Smooth muscle cell (in vitro differentiated cells): ENCODE data around the gene NCAPD2. TPM values are rescaled to one million over a fixed set of nuclear protein-coding genes. Genes with fewer than 3 reads are reported as not detected.
A peak's percentile ranks its signal among the peaks of the same experiment; 100 is the strongest.

Experiments
- DNase-seq: peaks from one replicate; lab custom pipeline; 2025; ENCODE audit not compliant: unreplicated experiment; lab: John Stamatoyannopoulos, UW
- H2AFZ ChIP-seq: fragments of 200-600 bp; sonication (generic); 2 replicates; pipeline ENCODE4 v1.6.0; 2016; ENCODE audit warnings: antibody characterized with exemption, low read depth, mild to moderate bottlenecking
- H3F3A ChIP-seq: fragments of 200-600 bp; sonication (generic); 2 replicates; pipeline ENCODE4 v1.6.0; 2017; ENCODE audit warnings: antibody characterized with exemption, low read depth
- H3K27ac ChIP-seq: fragments of 200-600 bp; sonication (generic); 2 replicates; pipeline ENCODE4 v1.5.1; 2016; ENCODE audit warnings: low read depth, mild to moderate bottlenecking
- H3K27me3 ChIP-seq: fragments of 200-600 bp; sonication (generic); 2 replicates; pipeline ENCODE4 v1.6.1; 2016; ENCODE audit warnings: low read depth, mild to moderate bottlenecking
- H3K36me3 ChIP-seq: fragments of 200-600 bp; sonication (generic); 2 replicates; pipeline ENCODE4 v1.5.1; 2016; ENCODE audit warnings: low read depth
- H3K4me1 ChIP-seq: fragments of 200-600 bp; sonication (generic); 2 replicates; pipeline ENCODE4 v1.5.1; 2016; ENCODE audit warnings: low read depth
- H3K4me2 ChIP-seq: fragments of 200-600 bp; sonication (generic); 2 replicates; pipeline ENCODE4 v1.6.0; 2016; ENCODE audit warnings: mild to moderate bottlenecking
- H3K4me3 ChIP-seq: fragments of 200-600 bp; sonication (generic); 2 replicates; pipeline ENCODE4 v1.5.1; 2016; ENCODE audit warnings: mild to moderate bottlenecking
- H3K79me2 ChIP-seq: fragments of 200-600 bp; sonication (generic); 2 replicates; pipeline ENCODE4 v1.6.0; 2016; ENCODE audit warnings: low read depth, mild to moderate bottlenecking
- H3K9ac ChIP-seq: fragments of 200-600 bp; sonication (generic); 2 replicates; pipeline ENCODE4 v1.6.0; 2016; ENCODE audit warnings: low read depth
- H3K9me3 ChIP-seq: fragments of 200-600 bp; sonication (generic); replicated peaks from 2 replicates; pipeline ENCODE4 v1.5.1; 2016; ENCODE audit warnings: low read depth
- H4K20me1 ChIP-seq: fragments of 200-600 bp; sonication (generic); 2 replicates; pipeline ENCODE4 v1.6.0; 2016; ENCODE audit warnings: low read depth
- WGBS: methylation state at CpG from one replicate; pipeline ENCODE4 v1.1.7; 2016; ENCODE audit warnings: low lambda C conversion rate; 5-methylcytosine and 5-hydroxymethylcytosine counted together
- polyA plus RNA-seq: library from polyadenylated mRNA; unstranded; fragments of >200 nt; fragmentation: Nextera tagmentation; extraction: Ambion mirVana; gene quantifications from 2 replicates; pipeline ENCODE4 v1.2.1, GENCODE V29; 2016
- total RNA-seq: library from RNA; depleted of rRNA; stranded (reverse); fragments of >200 nt; gene quantifications from 2 replicates; pipeline ENCODE4 v1.2.3, GENCODE V29; 2014
- TF ChIP-seq, protein P1 (sequence below): fragments of 200-600 bp; sonication (generic); IDR thresholded peaks from 2 replicates; pipeline ENCODE4 v1.5.1; 2017; ENCODE audit warnings: borderline replicate concordance, mild to moderate bottlenecking, antibody characterized with exemption; ENCODE audit not compliant: insufficient read depth, poor library complexity, severe bottlenecking

NCAPD2 gene, protein sequence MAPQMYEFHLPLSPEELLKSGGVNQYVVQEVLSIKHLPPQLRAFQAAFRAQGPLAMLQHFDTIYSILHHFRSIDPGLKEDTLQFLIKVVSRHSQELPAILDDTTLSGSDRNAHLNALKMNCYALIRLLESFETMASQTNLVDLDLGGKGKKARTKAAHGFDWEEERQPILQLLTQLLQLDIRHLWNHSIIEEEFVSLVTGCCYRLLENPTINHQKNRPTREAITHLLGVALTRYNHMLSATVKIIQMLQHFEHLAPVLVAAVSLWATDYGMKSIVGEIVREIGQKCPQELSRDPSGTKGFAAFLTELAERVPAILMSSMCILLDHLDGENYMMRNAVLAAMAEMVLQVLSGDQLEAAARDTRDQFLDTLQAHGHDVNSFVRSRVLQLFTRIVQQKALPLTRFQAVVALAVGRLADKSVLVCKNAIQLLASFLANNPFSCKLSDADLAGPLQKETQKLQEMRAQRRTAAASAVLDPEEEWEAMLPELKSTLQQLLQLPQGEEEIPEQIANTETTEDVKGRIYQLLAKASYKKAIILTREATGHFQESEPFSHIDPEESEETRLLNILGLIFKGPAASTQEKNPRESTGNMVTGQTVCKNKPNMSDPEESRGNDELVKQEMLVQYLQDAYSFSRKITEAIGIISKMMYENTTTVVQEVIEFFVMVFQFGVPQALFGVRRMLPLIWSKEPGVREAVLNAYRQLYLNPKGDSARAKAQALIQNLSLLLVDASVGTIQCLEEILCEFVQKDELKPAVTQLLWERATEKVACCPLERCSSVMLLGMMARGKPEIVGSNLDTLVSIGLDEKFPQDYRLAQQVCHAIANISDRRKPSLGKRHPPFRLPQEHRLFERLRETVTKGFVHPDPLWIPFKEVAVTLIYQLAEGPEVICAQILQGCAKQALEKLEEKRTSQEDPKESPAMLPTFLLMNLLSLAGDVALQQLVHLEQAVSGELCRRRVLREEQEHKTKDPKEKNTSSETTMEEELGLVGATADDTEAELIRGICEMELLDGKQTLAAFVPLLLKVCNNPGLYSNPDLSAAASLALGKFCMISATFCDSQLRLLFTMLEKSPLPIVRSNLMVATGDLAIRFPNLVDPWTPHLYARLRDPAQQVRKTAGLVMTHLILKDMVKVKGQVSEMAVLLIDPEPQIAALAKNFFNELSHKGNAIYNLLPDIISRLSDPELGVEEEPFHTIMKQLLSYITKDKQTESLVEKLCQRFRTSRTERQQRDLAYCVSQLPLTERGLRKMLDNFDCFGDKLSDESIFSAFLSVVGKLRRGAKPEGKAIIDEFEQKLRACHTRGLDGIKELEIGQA (N-terminal part only)
- total RNA-seq (22.7 and 78.9 TPM in 2 replicates), polyA plus RNA-seq (17.6 and 21.5 TPM in 2 replicates)

DNA sequence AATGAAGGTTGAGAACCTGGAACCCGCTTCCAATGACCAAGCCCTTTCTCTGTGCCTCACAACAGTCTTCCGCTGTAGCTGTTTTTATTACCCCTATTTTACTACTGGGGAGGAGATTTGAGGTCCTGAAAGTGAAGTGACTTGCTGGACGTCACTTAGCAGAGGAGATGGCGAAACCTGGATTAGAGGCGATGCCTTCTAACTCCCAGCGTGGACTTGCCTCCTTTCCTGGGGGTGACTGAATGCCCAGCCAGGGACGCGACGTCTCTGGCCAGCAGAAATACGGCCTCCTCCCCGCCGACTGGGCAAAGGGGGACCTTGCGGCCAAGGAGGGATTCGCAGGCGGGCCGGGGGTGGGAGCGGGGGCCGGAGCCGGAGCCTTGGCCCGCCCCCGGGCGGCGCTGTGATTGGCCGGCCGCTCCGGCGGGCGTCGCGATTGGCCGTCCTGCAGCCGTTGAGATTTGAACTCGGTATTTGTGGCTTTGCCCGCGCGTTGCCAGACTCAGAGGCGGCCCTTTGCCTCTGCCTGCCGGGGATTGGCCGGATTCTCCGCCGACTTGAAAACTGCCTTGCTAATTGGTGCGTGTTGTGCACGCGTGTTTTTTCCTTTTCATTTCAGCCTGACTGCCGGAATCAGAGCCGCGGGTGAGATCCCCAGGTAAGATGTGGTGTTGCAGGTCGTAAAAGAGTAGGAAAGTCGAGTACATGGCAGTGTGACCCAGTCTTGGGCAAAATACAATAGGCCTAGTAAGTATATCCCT is at the start of gene NCAPD2:
NCAPD2 (plus strand) TSS at position 606 of the 761 bp plus-strand sequence. CDS start 997 bp downstream, outside the sequence.
- peaks cover 21% of the 10 kb centered on the region for H3K4me1 ChIP-seq
- peaks cover 35% of the 10 kb centered on the region for H3K79me2 ChIP-seq
- H3K36me3 ChIP-seq, result no peaks in the 10 kb centered on the region
- H3K4me3 ChIP-seq, result peak within 1 kb of the TSS; percentile 74
- peak within 1 kb of the TSS; percentile 94 for H3K9ac ChIP-seq
- peaks cover 6% of the 10 kb centered on the region for H4K20me1 ChIP-seq
- no peaks in the 10 kb centered on the region for H3K27me3 ChIP-seq
- no peaks in the 10 kb centered on the region for H3K9me3 ChIP-seq
- TF ChIP-seq, protein P1, sequence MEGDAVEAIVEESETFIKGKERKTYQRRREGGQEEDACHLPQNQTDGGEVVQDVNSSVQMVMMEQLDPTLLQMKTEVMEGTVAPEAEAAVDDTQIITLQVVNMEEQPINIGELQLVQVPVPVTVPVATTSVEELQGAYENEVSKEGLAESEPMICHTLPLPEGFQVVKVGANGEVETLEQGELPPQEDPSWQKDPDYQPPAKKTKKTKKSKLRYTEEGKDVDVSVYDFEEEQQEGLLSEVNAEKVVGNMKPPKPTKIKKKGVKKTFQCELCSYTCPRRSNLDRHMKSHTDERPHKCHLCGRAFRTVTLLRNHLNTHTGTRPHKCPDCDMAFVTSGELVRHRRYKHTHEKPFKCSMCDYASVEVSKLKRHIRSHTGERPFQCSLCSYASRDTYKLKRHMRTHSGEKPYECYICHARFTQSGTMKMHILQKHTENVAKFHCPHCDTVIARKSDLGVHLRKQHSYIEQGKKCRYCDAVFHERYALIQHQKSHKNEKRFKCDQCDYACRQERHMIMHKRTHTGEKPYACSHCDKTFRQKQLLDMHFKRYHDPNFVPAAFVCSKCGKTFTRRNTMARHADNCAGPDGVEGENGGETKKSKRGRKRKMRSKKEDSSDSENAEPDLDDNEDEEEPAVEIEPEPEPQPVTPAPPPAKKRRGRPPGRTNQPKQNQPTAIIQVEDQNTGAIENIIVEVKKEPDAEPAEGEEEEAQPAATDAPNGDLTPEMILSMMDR, result no peak
- peak within 1 kb of the TSS; percentile 84 for H3K4me2 ChIP-seq
- under 1% methylated on average over 37 of the region's 49 CpGs for WGBS
- peak; percentile 81 for DNase-seq
- peak within 1 kb of the TSS; percentile 95 for H3K27ac ChIP-seq
- H2AFZ ChIP-seq, result peak within 1 kb of the TSS; percentile 88
- peaks cover 4% of the 10 kb centered on the region for H3F3A ChIP-seq

DNA sequence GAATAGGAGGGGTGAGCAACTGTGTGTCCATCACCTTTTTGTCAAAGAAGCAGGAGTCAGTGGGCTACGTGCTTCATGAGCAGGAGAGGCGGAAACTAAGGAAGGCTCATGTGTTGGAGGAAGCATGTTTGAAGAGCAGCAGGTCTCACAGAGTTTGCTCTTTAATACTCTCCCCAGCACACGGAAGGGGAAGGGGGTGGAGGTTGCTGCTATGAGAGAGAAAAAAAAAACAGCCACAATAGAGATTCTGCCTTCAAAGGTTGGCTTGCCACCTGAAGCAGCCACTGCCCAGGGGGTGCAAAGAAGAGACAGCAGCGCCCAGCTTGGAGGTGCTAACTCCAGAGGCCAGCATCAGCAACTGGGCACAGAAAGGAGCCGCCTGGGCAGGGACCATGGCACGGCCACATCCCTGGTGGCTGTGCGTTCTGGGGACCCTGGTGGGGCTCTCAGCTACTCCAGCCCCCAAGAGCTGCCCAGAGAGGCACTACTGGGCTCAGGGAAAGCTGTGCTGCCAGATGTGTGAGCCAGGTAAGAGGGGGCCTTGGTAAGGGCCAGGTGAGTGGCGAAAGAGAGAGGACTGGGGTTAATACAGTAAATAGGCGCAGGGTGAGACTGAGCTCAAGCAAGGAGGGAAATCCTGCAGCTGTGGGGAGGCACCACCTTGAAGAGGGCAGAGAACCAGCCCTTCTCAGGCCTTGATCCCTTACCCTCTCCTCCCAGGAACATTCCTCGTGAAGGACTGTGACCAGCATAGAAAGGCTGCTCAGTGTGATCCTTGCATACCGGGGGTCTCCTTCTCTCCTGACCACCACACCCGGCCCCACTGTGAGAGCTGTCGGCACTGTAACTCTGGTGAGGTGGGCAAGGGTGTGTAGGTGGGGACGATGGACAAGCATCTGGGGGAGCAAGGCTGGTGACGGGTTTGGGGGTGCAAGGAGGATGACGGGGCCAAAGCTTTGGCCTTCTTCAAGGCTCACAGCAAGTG is 48.9 kb upstream of the NCAPD2 start, which contains the start of gene CD27:
CD27 (plus strand) TSS at position 252 of the 985 bp plus-strand sequence; CDS start at position 393, 141 bp downstream.
- no peak within 1 kb of the TSS for H3K4me2 ChIP-seq
- no peaks in the 10 kb centered on the region for H3K36me3 ChIP-seq
- no peaks in the 10 kb centered on the region for H3K9me3 ChIP-seq
- no peaks in the 10 kb centered on the region for H3K27me3 ChIP-seq
- H4K20me1 ChIP-seq, result no peaks in the 10 kb centered on the region
- H3K4me1 ChIP-seq, result peaks cover 3% of the 10 kb centered on the region
- no peak within 1 kb of the TSS for H3K27ac ChIP-seq
- DNase-seq, result no peak
- no peak within 1 kb of the TSS for H3K9ac ChIP-seq
- H3K79me2 ChIP-seq, result no peaks in the 10 kb centered on the region
- no peak within 1 kb of the TSS for H2AFZ ChIP-seq
- H3F3A ChIP-seq, result no peaks in the 10 kb centered on the region
- WGBS, result 91% methylated on average over 16 of the region's 16 CpGs
- H3K4me3 ChIP-seq, result no peak within 1 kb of the TSS
- TF ChIP-seq, protein P1, result no peak
